K562 (cell line): Measurements from ENCODE around the gene TNF. TPM values are rescaled to one million over a fixed set of nuclear protein-coding genes. Genes with fewer than 3 reads are reported as not detected.

Experiments used
- ATAC-seq: fragments of 200-7000 bp; cut with Tn5 transposase; 3 replicates; pipeline ENCODE4 v1.9.1; 2020; ENCODE audit warnings: moderate library complexity
- BruUV-seq: library from RNA; stranded (reverse); fragments of 400-500 nt; replicated peaks from 2 replicates; lab custom pipeline; 2021; lab: Mats Ljungman, UMichigan
- CTCF ChIA-PET: fragments of 300-600 bp; formaldehyde crosslinking; extraction: SDS; loops from one replicate; lab custom pipeline; 2021; ENCODE audit warnings: low intra/inter-chr PET ratio; lab: Yijun Ruan, JAX
- POLR2A ChIA-PET: fragments of 300-600, 350-650 bp; sonication (Branson Sonifier 250); formaldehyde crosslinking; extraction: SDS; loops from one replicate; lab custom pipeline; 2021; ENCODE audit warnings: antibody characterized with exemption, inconsistent platforms; lab: Yijun Ruan, JAX
- DNase-seq, 4 experiments: peaks; one replicate each; pipeline versions ENCODE4 v3.0.0 to v3.0.0-alpha.2; 2011 to 2018; ENCODE audit warnings: low spot score in 3 of 4, mixed read lengths in 3 of 4; ENCODE audit errors: extremely low read depth in 1 of 4
- FAIRE-seq: peaks from 2 replicates; lab custom pipeline; 2011; peaks lifted over from hg19 to GRCh38; lab: Jason Lieb, UNC
- H2AFZ ChIP-seq: 2 replicates; pipeline ENCODE4 v1.6.0; 2011; ENCODE audit warnings: low read depth, low read length, control low read depth, inconsistent platforms
- H3K27ac ChIP-seq: fragments of 200-600 bp; 3 replicates; pipeline ENCODE4 v1.8.0; 2011; ENCODE audit warnings: low read depth, mild to moderate bottlenecking, control low read depth, inconsistent platforms, low read length, moderate library complexity, mixed read lengths; ENCODE audit errors: extremely low read depth
- H3K27me3 ChIP-seq, 2 experiments: fragments of 300-600 bp in 1 of 2; 2 replicates in 1 of 2; 3 replicates in 1 of 2; pipeline versions ENCODE4 v1.6.0 to v1.8.0; 2011; ENCODE audit warnings: inconsistent platforms in 2 of 2, low read length in 2 of 2, mild to moderate bottlenecking in 1 of 2, mixed read lengths in 1 of 2, moderate library complexity in 1 of 2; ENCODE audit not compliant: control insufficient read depth in 2 of 2, insufficient read depth in 2 of 2
- H3K36me3 ChIP-seq: fragments of 300-600 bp; 3 replicates; pipeline ENCODE4 v1.8.0; 2011; ENCODE audit warnings: mild to moderate bottlenecking, low read length, inconsistent platforms; ENCODE audit not compliant: control insufficient read depth, insufficient read depth
- H3K4me1 ChIP-seq, 2 experiments: fragments of 200-600 bp in 1 of 2; replicated peaks in 1 of 2; 2 replicates in 1 of 2; 3 replicates in 1 of 2; pipeline versions ENCODE4 v1.5.1 to v1.8.0; 2011; ENCODE audit warnings: inconsistent platforms in 2 of 2, low read length in 2 of 2, mild to moderate bottlenecking in 1 of 2, mixed read lengths in 1 of 2, moderate library complexity in 1 of 2; ENCODE audit not compliant: control insufficient read depth in 2 of 2, insufficient read depth in 2 of 2
- H3K4me2 ChIP-seq: 2 replicates; pipeline ENCODE4 v1.6.1; 2011; ENCODE audit warnings: low read length, control low read depth, inconsistent platforms, mixed read lengths; ENCODE audit not compliant: insufficient read depth
- H3K4me3 ChIP-seq: fragments of 200-600 bp; sonication (generic), shearing (Covaris generic); 2 replicates; pipeline ENCODE4 v1.5.1; 2016; ENCODE audit warnings: control low read depth, inconsistent platforms
- H3K79me2 ChIP-seq: fragments of 200-600 bp; 3 replicates; pipeline ENCODE4 v1.8.0; 2011; ENCODE audit warnings: low read length, inconsistent platforms; ENCODE audit not compliant: control insufficient read depth, insufficient read depth
- H3K9ac ChIP-seq, 2 experiments: 2 replicates each; pipeline versions ENCODE4 v1.6.0 to v1.6.1; 2011; ENCODE audit warnings: low read depth in 2 of 2, low read length in 2 of 2, control low read depth in 1 of 2, inconsistent platforms in 1 of 2, mild to moderate bottlenecking in 1 of 2, mixed read lengths in 1 of 2; ENCODE audit not compliant: insufficient read depth in 1 of 2
- H3K9me1 ChIP-seq: one replicate; pipeline ENCODE4 v1.6.0; 2011; ENCODE audit warnings: inconsistent platforms, mild to moderate bottlenecking, low read length, moderate library complexity; ENCODE audit not compliant: control insufficient read depth, insufficient read depth
- H3K9me3 ChIP-seq: replicated peaks from 2 replicates; pipeline ENCODE4 v1.5.1; 2011; ENCODE audit warnings: low read depth, low read length, inconsistent platforms; ENCODE audit not compliant: control insufficient read depth, insufficient read depth
- H4K20me1 ChIP-seq: replicated peaks from 2 replicates; pipeline ENCODE4 v1.6.1; 2011; ENCODE audit warnings: low read length, inconsistent platforms, mixed read lengths; ENCODE audit not compliant: control insufficient read depth, insufficient read depth
- BRCA1 ChIP-seq, 2 experiments: fragments of 450-650 bp in 1 of 2; sonication (generic) in 1 of 2; formaldehyde crosslinking in 1 of 2; IDR thresholded peaks; 2 replicates each; pipeline versions ENCODE4 v1.5.0 to v1.6.1; 2017 to 2020; ENCODE audit warnings: mild to moderate bottlenecking in 1 of 2, missing genetic modification reagents in 1 of 2
- E4F1 ChIP-seq: fragments of 250-450 bp; sonication (Bioruptor Pico); IDR thresholded peaks from 2 replicates; pipeline ENCODE4 v1.5.0; 2021; ENCODE audit warnings: mild to moderate bottlenecking, borderline replicate concordance
- EHMT2 ChIP-seq: fragments of 450-650 bp; IDR thresholded peaks from 2 replicates; pipeline ENCODE4 v1.6.1; 2018; ENCODE audit warnings: antibody characterized with exemption
- ELF1 ChIP-seq: fragments of 200-800 bp; sonication (Bioruptor generic); IDR thresholded peaks from 2 replicates; pipeline ENCODE4 v1.6.1; 2016; ENCODE audit warnings: missing genetic modification characterization, missing compliant biosample characterization
- EZH2 ChIP-seq: IDR thresholded peaks from 2 replicates; pipeline ENCODE4 v1.6.1; 2012; ENCODE audit warnings: low read depth, mild to moderate bottlenecking, inconsistent platforms, low read length, borderline replicate concordance
- IRF1 ChIP-seq: sonication (generic); formaldehyde crosslinking; IDR thresholded peaks from 2 replicates; pipeline ENCODE4 v1.8.0; 2022; ENCODE audit warnings: missing genetic modification reagents, mild to moderate bottlenecking, borderline replicate concordance
- KDM5B ChIP-seq: fragments of 200-600 bp; sonication (generic); IDR thresholded peaks from 2 replicates; pipeline ENCODE4 v1.6.1; 2012; ENCODE audit warnings: low read depth, mild to moderate bottlenecking, moderate library complexity, low read length, control low read depth, inconsistent platforms; ENCODE audit not compliant: insufficient replicate concordance
- NR1H2 ChIP-seq: sonication (generic); formaldehyde crosslinking; IDR thresholded peaks from 2 replicates; pipeline ENCODE4 v1.4.0; 2020; ENCODE audit warnings: mild to moderate bottlenecking, missing genetic modification reagents
- PPARD ChIP-seq: fragments of 250-450 bp; sonication (Bioruptor Pico); IDR thresholded peaks from 2 replicates; pipeline ENCODE4 v1.8.0; 2022; ENCODE audit warnings: inconsistent platforms, mild to moderate bottlenecking, moderate library complexity
- RCOR1 ChIP-seq, 2 experiments: IDR thresholded peaks; 2 replicates each; pipeline ENCODE4 v1.6.1; 2012; ENCODE audit warnings: low read depth in 2 of 2, low read length in 2 of 2, borderline replicate concordance in 1 of 2, improper control_type of control experiment in 1 of 2
- RHOXF2B ChIP-seq: fragments of 250-450 bp; sonication (Bioruptor Pico); conservative IDR thresholded peaks from 2 replicates; pipeline ENCODE4 v1.5.1; 2021
- SOX6 ChIP-seq: fragments of 450-650 bp; IDR thresholded peaks from 2 replicates; pipeline ENCODE4 v1.6.1; 2014; ENCODE audit warnings: mild to moderate bottlenecking
- TCF7 ChIP-seq: sonication (generic); IDR thresholded peaks from 2 replicates; pipeline ENCODE4 v1.6.1; 2016; ENCODE audit warnings: antibody characterized with exemption, borderline replicate concordance
- TEAD4 ChIP-seq, 2 experiments: sonication (generic) in 1 of 2; formaldehyde crosslinking in 1 of 2; IDR thresholded peaks; 2 replicates each; pipeline versions ENCODE4 v1.6.1 to v1.8.0; 2012 to 2022; ENCODE audit warnings: borderline replicate concordance in 1 of 2, inconsistent platforms in 1 of 2, low read length in 1 of 2, mild to moderate bottlenecking in 1 of 2, missing genetic modification reagents in 1 of 2
- ZNF12 ChIP-seq: sonication (generic); formaldehyde crosslinking; IDR thresholded peaks from 2 replicates; pipeline ENCODE4 v1.4.0; 2020; ENCODE audit warnings: mild to moderate bottlenecking, missing genetic modification reagents
- ZNF324 ChIP-seq: fragments of 250-450 bp; sonication (Bioruptor Pico); IDR thresholded peaks from 2 replicates; pipeline ENCODE4 v1.4.0; 2020; ENCODE audit warnings: mild to moderate bottlenecking
- ZNF668 ChIP-seq: fragments of 250-450 bp; sonication (Bioruptor Pico); IDR thresholded peaks from 2 replicates; pipeline ENCODE4 v1.8.0; 2022; ENCODE audit warnings: mild to moderate bottlenecking, inconsistent platforms
- whole genome bisulfite sequencing: fragments of 100-300 bp; shearing (Covaris generic); methylation state at CpG from one replicate; pipeline ENCODE4 v1.1.6; 2016; ENCODE audit warnings: low coverage, mixed read lengths; ENCODE audit not compliant: insufficient coverage; ENCODE audit errors: missing lambda C conversion rate; 5-methylcytosine and 5-hydroxymethylcytosine counted together
- in situ Hi-C: fragments of 300-500 bp; cut with MboI; formaldehyde crosslinking; loops from 4 replicates; pipeline ENCODE4 v1.15.0; 2018; ENCODE audit warnings: inconsistent platforms, mixed read lengths
- intact Hi-C: fragments of 100-400 bp; cut with micrococcal nuclease; formaldehyde crosslinking; loops from 2 replicates; pipeline ENCODE4 v1.14.2; 2022
- polyA plus RNA-seq, 8 experiments: library from polyadenylated mRNA; depleted of rRNA in 4 of 8; stranded (reverse) in 5 of 8; unstranded in 3 of 8; fragments of >200 nt; fragmentation: Nextera tagmentation in 2 of 8; fragmentation: Illumina TruSeq in 1 of 8; extraction: Ambion mirVana in 2 of 8; extraction: Trizol in 1 of 8; gene quantifications; 2 replicates each; pipeline versions ENCODE4 v1.2.1 to v1.2.3, GENCODE V29; 2011 to 2014; ENCODE audit warnings: inconsistent platforms in 1 of 8, missing spikeins in 1 of 8
- total RNA-seq, 7 experiments: library from RNA; depleted of rRNA in 6 of 7; stranded (reverse); fragments of >200 nt in 6 of 7; fragmentation: Illumina TruSeq in 2 of 7; extraction: Trizol in 2 of 7; gene quantifications; 2 replicates each; pipeline versions ENCODE4 v1.2.1 to v1.2.3, GENCODE V29; 2011 to 2021; ENCODE audit warnings: low replicate concordance in 1 of 7

Gene TNF
- total and polyA plus RNA-seq, 9 of the 15 experiments (the other 6 are each of a cell fraction or from before 2014, with no cell fraction given), result 0.08 to 0.40 TPM; not detected in 7

GRCh38 chr6:31544676-31545075, 30.7 kb upstream of the TNF start (continued):
- TF ChIP-seq TCF7 (no peak), SOX6 (no peak)

GRCh38 chr6:31545291-31545690, 30.1 kb upstream of the TNF start:
- peaks cover under 1% of the 10 kb centered on the region for H3K9me1 ChIP-seq
- in situ Hi-C loops, result loop anchor here (5.0 to 25.0 kb wide), 3 partner anchors 52 to 1417 kb away; partner anchors contain the start of genes BRD2, C6orf47, GPANK1 and HLA-DMA
- no peak for FAIRE-seq
- intact Hi-C loops, result loop anchor here (10.0 kb wide), 1 partner anchor 230 kb away; the partner anchor contains the start of gene VWA7
- no TSS peak for BruUV-seq
- H3K4me1 ChIP-seq, result peaks cover 10 to 13% of the 10 kb centered on the region in 2 experiments; a peak in 4 of 5 replicates
- ATAC-seq, result no peak
- H2AFZ ChIP-seq, result no peak overlapping the region
- WGBS, result 38% methylated on average over 7 of the region's 7 CpGs
- TF ChIP-seq EHMT2, result no peak
- no peak for TF ChIP-seq IRF1 (CRISPR knock-in tag)
- no peak for TF ChIP-seq PPARD (CRISPR knock-in tag)
- no peak for TF ChIP-seq ELF1 (tag)
- TF ChIP-seq ZNF12 (CRISPR knock-in tag), result no peak
- no peak for TF ChIP-seq KDM5B
- no peak for TF ChIP-seq BRCA1 (IDR thresholded peaks at IDR 0.05)
- TF ChIP-seq BRCA1 (CRISPR knock-in tag; IDR thresholded peaks at IDR 0.05), result no peak
- TF ChIP-seq NR1H2, result no peak
- no peak for TF ChIP-seq RCOR1 (IDR thresholded peaks at IDR 0.05; ENCODE audit: borderline replicate concordance in 1 of 2, low read depth in 2 of 2, low read length in 2 of 2)
- TF ChIP-seq ZNF668, result no peak
- no peak for TF ChIP-seq EZH2
- TF ChIP-seq ZNF324 (CRISPR knock-in tag), result no peak
- no peak for TF ChIP-seq RHOXF2B (CRISPR knock-in tag)
- TF ChIP-seq E4F1 (CRISPR knock-in tag), result no peak
- TF ChIP-seq TEAD4 (IDR thresholded peaks at IDR 0.05; ENCODE audit: low read length), result no peak
- TF ChIP-seq TEAD4 (CRISPR knock-in tag; IDR thresholded peaks at IDR 0.05; ENCODE audit: borderline replicate concordance), result no peak
- POLR2A ChIA-PET, result interaction anchor here (0.7 to 1.2 kb wide), 3 partner anchors 44 to 76 kb away, joined by 3 read pairs; no protein-coding TSS in a partner anchor
- H3K36me3 ChIP-seq, result peaks cover 28% of the 10 kb centered on the region
- H4K20me1 ChIP-seq, result peaks cover 7% of the 10 kb centered on the region
- H3K4me2 ChIP-seq, result no peak overlapping the region
- no peaks in the 10 kb centered on the region for H3K9me3 ChIP-seq
- no peak overlapping the region for H3K27ac ChIP-seq
- DNase-seq, result no peak
- no peak overlapping the region for H3K4me3 ChIP-seq
- H3K27me3 ChIP-seq, result no peaks in the 10 kb centered on the region
- peaks cover 54% of the 10 kb centered on the region for H3K79me2 ChIP-seq
- H3K9ac ChIP-seq, result peak overlapping the region in 1 of 2 experiments; percentile 33; a peak in 2 of 4 replicates
- CTCF ChIA-PET, result no interaction called here
